Measurements from ENCODE around the gene FDX2. TPM values are rescaled to one million over a fixed set of nuclear protein-coding genes. Genes with fewer than 3 reads are reported as not detected.

FDX2 gene
- total and polyA plus RNA-seq, 2 of the 4 experiments (the other 2 are of a cell fraction), result 39.8 to 72.0 TPM

DNA sequence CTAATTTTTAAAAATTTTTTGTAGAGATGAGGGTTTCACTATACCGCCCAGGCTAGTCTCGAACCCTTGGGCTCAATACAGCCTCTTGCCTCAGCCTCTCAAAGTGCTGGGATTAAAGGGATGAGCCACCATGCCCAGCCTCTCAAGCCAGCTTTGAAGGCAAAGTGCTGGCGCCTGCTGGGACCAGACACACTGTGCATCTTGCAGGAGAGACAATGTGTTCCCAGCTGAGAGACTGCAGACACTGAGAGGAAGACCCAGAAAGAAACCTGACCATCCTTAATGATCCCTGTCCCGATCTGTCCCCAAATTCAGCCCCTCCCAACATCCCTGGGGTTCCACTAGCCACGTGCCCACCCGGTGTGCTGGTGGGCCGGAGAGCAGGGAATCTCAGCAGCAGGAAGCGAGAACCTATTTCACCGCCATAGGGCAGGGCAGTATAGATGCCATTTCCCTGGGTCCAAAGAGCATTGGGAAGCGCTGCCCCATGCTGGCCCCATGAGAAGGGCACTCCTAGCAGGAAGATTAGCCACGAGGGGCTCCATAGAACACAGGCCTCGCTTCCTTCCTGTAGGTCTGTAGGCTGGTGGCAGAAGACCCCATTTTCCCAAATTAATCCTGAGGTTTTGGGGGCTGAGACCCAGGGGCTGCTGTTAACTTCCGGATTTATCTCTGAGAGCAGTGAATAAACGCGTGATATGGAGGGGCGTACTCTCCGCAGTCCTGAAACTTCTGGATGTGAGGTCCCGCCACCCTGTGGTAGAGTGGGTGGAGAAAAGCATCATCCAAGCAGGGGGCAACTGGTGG lies 16.5 kb upstream of the FDX2 start:
- peak overlapping the region; percentile 57 for H3K56ac ChIP-seq (ENCODE audit: extremely low read depth, insufficient read depth, low read length)
- H2BK120ac ChIP-seq (ENCODE audit: low read depth, low read length), result 0 out of 2 replicates have a peak overlapping the region, but pooled peaks have one; percentile 4
- peak overlapping the region; percentile 50 for H3K23ac ChIP-seq (ENCODE audit: low read depth, low read length)
- in situ Hi-C loops (cut with MboI; ENCODE audit: low sequenced_read_pairs) (no loop called here), dilution Hi-C loops (cut with HindIII; ENCODE audit: low sequenced_read_pairs, unreplicated experiment) (no loop called here), intact Hi-C loops (cut with micrococcal nuclease) (no loop called here)
- TSS peak; percentile 26 for BruUV-seq (replicated peaks)
- H4K5ac ChIP-seq (ENCODE audit: low read depth, low read length), result no peak overlapping the region
- H2AK9ac ChIP-seq (replicated peaks; ENCODE audit: low read depth, low read length, poor library complexity), result peak overlapping the region; percentile 99
- peak overlapping the region; percentile 50; the same call in 1 of the 2 replicates for H3K14ac ChIP-seq (replicated peaks; ENCODE audit: low read depth, low read length)
- peaks cover 19 to 52% of the 10 kb centered on the region in 2 experiments for H3K79me1 ChIP-seq (ENCODE audit: low read depth in 1 of 2, low read length in 2 of 2)
- no peak for TF ChIP-seq NFE2L2 (IDR thresholded peaks at IDR 0.05; ENCODE audit: low read depth, low read length)
- no peak for TF ChIP-seq MAZ (IDR thresholded peaks at IDR 0.05; ENCODE audit: borderline replicate concordance, low read depth, low read length)
- no peak for TF ChIP-seq RAD21 (IDR thresholded peaks at IDR 0.05; ENCODE audit: low read length)
- peak; percentile 40; the same call in 1 of the 2 replicates for TF ChIP-seq MXI1 (IDR thresholded peaks at IDR 0.05; ENCODE audit: borderline replicate concordance, low read depth, low read length)
- TF ChIP-seq, protein P1, sequence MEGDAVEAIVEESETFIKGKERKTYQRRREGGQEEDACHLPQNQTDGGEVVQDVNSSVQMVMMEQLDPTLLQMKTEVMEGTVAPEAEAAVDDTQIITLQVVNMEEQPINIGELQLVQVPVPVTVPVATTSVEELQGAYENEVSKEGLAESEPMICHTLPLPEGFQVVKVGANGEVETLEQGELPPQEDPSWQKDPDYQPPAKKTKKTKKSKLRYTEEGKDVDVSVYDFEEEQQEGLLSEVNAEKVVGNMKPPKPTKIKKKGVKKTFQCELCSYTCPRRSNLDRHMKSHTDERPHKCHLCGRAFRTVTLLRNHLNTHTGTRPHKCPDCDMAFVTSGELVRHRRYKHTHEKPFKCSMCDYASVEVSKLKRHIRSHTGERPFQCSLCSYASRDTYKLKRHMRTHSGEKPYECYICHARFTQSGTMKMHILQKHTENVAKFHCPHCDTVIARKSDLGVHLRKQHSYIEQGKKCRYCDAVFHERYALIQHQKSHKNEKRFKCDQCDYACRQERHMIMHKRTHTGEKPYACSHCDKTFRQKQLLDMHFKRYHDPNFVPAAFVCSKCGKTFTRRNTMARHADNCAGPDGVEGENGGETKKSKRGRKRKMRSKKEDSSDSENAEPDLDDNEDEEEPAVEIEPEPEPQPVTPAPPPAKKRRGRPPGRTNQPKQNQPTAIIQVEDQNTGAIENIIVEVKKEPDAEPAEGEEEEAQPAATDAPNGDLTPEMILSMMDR (conservative IDR thresholded peaks at IDR 0.05; ENCODE audit: low read depth, low read length), result peak; percentile 7; the same call in 1 of the 2 replicates
- H3K4me1 ChIP-seq (ENCODE audit: control insufficient read depth, insufficient read depth, low read length), result peaks cover 5% of the 10 kb centered on the region; the same call in 1 of the 2 replicates
- H2AFZ ChIP-seq (replicated peaks; ENCODE audit: low read length, poor library complexity), result peak overlapping the region; percentile 98
- no peak for DNase-seq
- H3K36me3 ChIP-seq (ENCODE audit: control insufficient read depth, insufficient read depth, low read length), result peaks cover 29% of the 10 kb centered on the region
- peak overlapping the region; percentile 93 for H2BK5ac ChIP-seq (ENCODE audit: low read depth, low read length, poor library complexity, severe bottlenecking)
- 61% methylated on average over 4 of the region's 18 CpGs; no CpG with 5 or more reads in 1 of the 2 experiments for WGBS, 2 experiments (ENCODE audit: extremely low coverage in 2 of 2, insufficient read length in 1 of 2)
- peak overlapping the region; percentile 29 to 60; a peak in 2 of 4 replicates for H4K8ac ChIP-seq (ENCODE audit: low read depth in 2 of 2, low read length in 2 of 2)
- peak overlapping the region; percentile 90 for H2AK5ac ChIP-seq (ENCODE audit: low read depth, low read length)
- peak overlapping the region; percentile 86 for H3K27ac ChIP-seq (ENCODE audit: insufficient read depth, low read length)
- H3K9ac ChIP-seq (ENCODE audit: low read depth, low read length), result peak overlapping the region; percentile 83
- peak overlapping the region; percentile 59; the same call in 1 of the 2 replicates for H4K91ac ChIP-seq (ENCODE audit: insufficient read depth, low read depth, low read length)
- CTCF ChIA-PET, result no interaction called here
- H3K18ac ChIP-seq (ENCODE audit: low read depth, low read length), result no peak overlapping the region
- peaks cover 26% of the 10 kb centered on the region for H4K20me1 ChIP-seq (ENCODE audit: insufficient read depth, low read length)
- H3K27me3 ChIP-seq (ENCODE audit: control insufficient read depth, insufficient read depth, low read length), result no peaks in the 10 kb centered on the region
- H2BK15ac ChIP-seq (ENCODE audit: low read depth, low read length), result no peak overlapping the region
- POLR2A ChIA-PET (ENCODE audit: unreplicated experiment), result no interaction called here
- H3K9me1 ChIP-seq (ENCODE audit: insufficient read depth, low read length), result no peaks in the 10 kb centered on the region; the same call in 1 of the 2 replicates
- no peaks in the 10 kb centered on the region for H3K9me3 ChIP-seq (ENCODE audit: control insufficient read depth, insufficient read depth, low read length)
- no peak overlapping the region for H2BK20ac ChIP-seq (ENCODE audit: low read depth, low read length)
- peak; percentile 1 for ATAC-seq (ENCODE audit: low read depth)
- H3K4me3 ChIP-seq (ENCODE audit: insufficient read depth, low read depth, low read length), result peak overlapping the region; percentile 75
- peak overlapping the region; percentile 86 for H3K4ac ChIP-seq (ENCODE audit: low read depth, low read length)
- H3K4me2 ChIP-seq (ENCODE audit: low read depth, low read length), result peak overlapping the region; percentile 91
